ENCODE data around the gene C5orf52. TPM values are rescaled to one million over a fixed set of nuclear protein-coding genes. Genes with fewer than 3 reads are reported as not detected.

The C5orf52 gene
- total RNA-seq, 1 experiment from 2014 or later: not detected

GRCh38 chr5:157710882-157711281 is 39.5 kb downstream of the C5orf52 start:
- Histone ChIP-seq H3K4me2 (ENCODE audit: insufficient read depth, insufficient read length, low read length) (no peak overlapping the region), H3K9me3 (ENCODE audit: control insufficient read depth, low read depth, low read length) (no peaks in the 10 kb centered on the region)
- no CpG with 5 or more reads among the region's 2 CpGs for WGBS (ENCODE audit: extremely low coverage, insufficient read length, low lambda C conversion rate)

More at GRCh38 chr5:157710882-157711281, 39.5 kb downstream of the C5orf52 start:
- Mint-ChIP-seq H3K27me3 (ENCODE audit: low read depth) (no peaks in the 10 kb centered on the region; the same call in 1 of the 2 replicates), H3K27ac (no peak overlapping the region), H3K4me1 (no peaks in the 10 kb centered on the region), H3K36me3 (ENCODE audit: insufficient read depth in 1 of 3, low read depth in 3 of 3) (no peaks in the 10 kb centered on the region), H3K4me3 (no peak overlapping the region), H3K9me3 (no peaks in the 10 kb centered on the region)
- H3K18ac ChIP-seq (ENCODE audit: insufficient read length, low read depth, low read length): no peak overlapping the region
- no peak overlapping the region for H3K9ac ChIP-seq (ENCODE audit: extremely low read depth, insufficient read length, low read length)
- no peak overlapping the region for H3K56ac ChIP-seq (ENCODE audit: insufficient read length, low read depth, low read length)
- H4K20me1 ChIP-seq (ENCODE audit: control insufficient read depth, insufficient read depth, insufficient read length): no peaks in the 10 kb centered on the region
- no peaks in the 10 kb centered on the region for H3K27me3 ChIP-seq (ENCODE audit: insufficient read depth, low read length)
- no peak overlapping the region for H4K8ac ChIP-seq (replicated peaks; ENCODE audit: insufficient read length, low read depth, low read length)
- no peak overlapping the region for H2BK12ac ChIP-seq (ENCODE audit: insufficient read length, low read depth, low read length)
- no peak overlapping the region for H2BK120ac ChIP-seq (ENCODE audit: low read depth, low read length, poor library complexity, severe bottlenecking)
- no peak overlapping the region for H2BK15ac ChIP-seq (ENCODE audit: low read depth, low read length)
- H3K23ac ChIP-seq (ENCODE audit: insufficient read length, low read depth, low read length): no peak overlapping the region
- no peak overlapping the region for H2BK5ac ChIP-seq (ENCODE audit: insufficient read length, low read length)
- H3K4ac ChIP-seq (ENCODE audit: low read depth, low read length): no peak overlapping the region
- H3K4me1 ChIP-seq (ENCODE audit: insufficient read depth, low read length): no peaks in the 10 kb centered on the region
- H4K91ac ChIP-seq (ENCODE audit: insufficient read length, low read depth, low read length): no peak overlapping the region
- no peak overlapping the region for H4K5ac ChIP-seq (ENCODE audit: insufficient read length, low read depth, low read length)
- no peak overlapping the region for H2BK20ac ChIP-seq (ENCODE audit: low read depth, low read length, poor library complexity, severe bottlenecking)
- no peaks in the 10 kb centered on the region for H3K79me2 ChIP-seq (ENCODE audit: insufficient read depth, low read length)
- no peak for TF ChIP-seq CTCF (conservative IDR thresholded peaks at IDR 0.05)
- no peak overlapping the region for H2AFZ ChIP-seq (ENCODE audit: low read length)
- H2AK5ac ChIP-seq (ENCODE audit: insufficient read length, low read length): no peak overlapping the region
- H3K23me2 ChIP-seq (ENCODE audit: insufficient read length, low read depth, low read length, poor library complexity, severe bottlenecking): no peaks in the 10 kb centered on the region
- H3K79me1 ChIP-seq (ENCODE audit: insufficient read depth, low read depth, low read length, poor library complexity, severe bottlenecking): no peaks in the 10 kb centered on the region
- no peak for DNase-seq
- no peak overlapping the region for H3K27ac ChIP-seq (ENCODE audit: insufficient read length, low read depth, low read length)
- H3K14ac ChIP-seq (ENCODE audit: insufficient read depth, low read length): no peak overlapping the region
- no peak overlapping the region for H3T11ph ChIP-seq (ENCODE audit: low read length)

All from H9 (cell line).